Activated CD4-positive, alpha-beta memory T cell treated with anti-CD3 and anti-CD28 coated beads for 36 hours (primary cell): ENCODE results near the gene LY6G6D. TPM values are rescaled to one million over a fixed set of nuclear protein-coding genes. Genes with fewer than 3 reads are reported as not detected.
A peak's percentile ranks its signal among the peaks of the same experiment; 100 is the strongest.

Experiments used
- CTCF ChIA-PET: fragments of 350-600 bp; sonication (Branson Sonifier 250); formaldehyde crosslinking; loops from one replicate; lab custom pipeline; 2021; ENCODE audit warnings: antibody characterized with exemption, inconsistent platforms; lab: Charles Lee
- POLR2A ChIA-PET: fragments of 350-600 bp; sonication (Branson Sonifier 250); formaldehyde crosslinking; loops from one replicate; lab custom pipeline; 2021; ENCODE audit warnings: antibody characterized with exemption; lab: Charles Lee
- DNase-seq: peaks from one replicate; pipeline ENCODE4 v3.0.0-alpha.2; 2020
- H3K27ac Mint-ChIP-seq: one replicate; pipeline ENCODE4 v1.8.0; 2021; ENCODE audit warnings: mixed read lengths
- H3K27me3 Mint-ChIP-seq: one replicate; pipeline ENCODE4 v1.8.0; 2021; ENCODE audit warnings: mixed read lengths
- H3K36me3 Mint-ChIP-seq: one replicate; pipeline ENCODE4 v1.8.0; 2021; ENCODE audit warnings: mixed read lengths
- H3K4me1 Mint-ChIP-seq: one replicate; pipeline ENCODE4 v1.8.0; 2021; ENCODE audit warnings: low read depth, mixed read lengths
- H3K4me3 Mint-ChIP-seq: one replicate; pipeline ENCODE4 v1.8.0; 2021; ENCODE audit warnings: mild to moderate bottlenecking, mixed read lengths
- H3K9me3 Mint-ChIP-seq: one replicate; pipeline ENCODE4 v1.8.0; 2021; ENCODE audit warnings: mixed read lengths
- intact Hi-C: fragments of 100-400 bp; cut with micrococcal nuclease; formaldehyde crosslinking; loops from one replicate; pipeline ENCODE4 v1.15.1; 2023
- total RNA-seq, 2 experiments: library from RNA; stranded (reverse); gene quantifications; one replicate each; pipeline ENCODE4 v1.2.3, GENCODE V29; 2021

Gene LY6G6D
- total RNA-seq, 2 experiments from 2014 or later: not detected

GRCh38 chr6:31683591-31683990 lies 31.6 kb upstream of the LY6G6D start:
- no peak for DNase-seq
- H3K9me3 Mint-ChIP-seq: no peaks in the 10 kb centered on the region
- ChIA-PET CTCF (interaction anchor here (1.1 to 2.0 kb wide), 3 partner anchors 9 to 147 kb away, joined by 3 to 7 read pairs (median 4); no protein-coding TSS in a partner anchor), POLR2A (no interaction called here)
- intact Hi-C loops: loop anchor here (5.0 kb wide), 1 partner anchor 269 kb away; no protein-coding TSS in a partner anchor
- no peak overlapping the region for H3K27ac Mint-ChIP-seq
- peaks cover 15% of the 10 kb centered on the region for H3K4me1 Mint-ChIP-seq
- no peak overlapping the region for H3K4me3 Mint-ChIP-seq
- H3K36me3 Mint-ChIP-seq: peaks cover 8% of the 10 kb centered on the region
- no peaks in the 10 kb centered on the region for H3K27me3 Mint-ChIP-seq

- Mint-ChIP-seq H3K27ac (peak overlapping the region; percentile 36), H3K4me3 (no peak overlapping the region), H3K4me1 (peaks cover 9% of the 10 kb centered on the region), H3K9me3 (no peaks in the 10 kb centered on the region), H3K27me3 (no peaks in the 10 kb centered on the region), H3K36me3 (peaks cover 10% of the 10 kb centered on the region)
- ChIA-PET POLR2A (interaction anchor here (0.8 kb wide), 1 partner anchor 54 kb away, joined by 3 read pairs; the partner anchor contains the start of gene MSH5), CTCF (no interaction called here)
- intact Hi-C loops: no loop called here
- DNase-seq: no peak
Measured at GRCh38 chr6:31686483-31686882, 28.7 kb upstream of the LY6G6D start.

DNA sequence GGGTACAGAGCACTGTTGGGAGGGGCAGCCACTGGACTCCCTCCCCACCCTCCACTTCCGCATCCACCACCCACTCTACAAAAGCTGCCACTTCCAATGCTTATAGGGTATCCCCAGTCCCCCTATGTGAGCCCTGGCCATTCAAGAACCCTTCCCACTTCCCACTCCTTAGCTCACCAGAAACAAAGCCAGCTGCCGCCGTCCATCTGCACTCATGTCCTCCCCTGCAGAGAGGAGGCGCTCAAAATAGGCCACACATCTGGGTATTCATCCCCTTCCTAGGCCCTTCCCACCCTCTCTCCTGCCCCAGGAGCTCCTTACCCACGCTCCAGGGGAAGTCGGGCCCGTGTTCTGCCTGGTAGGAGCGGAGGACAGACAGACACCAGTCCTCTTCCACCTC lies 27.8 kb upstream of the LY6G6D start:
- Mint-ChIP-seq H3K4me3 (no peak overlapping the region), H3K27ac (no peak overlapping the region), H3K4me1 (peaks cover 5% of the 10 kb centered on the region), H3K36me3 (peaks cover 10% of the 10 kb centered on the region), H3K9me3 (no peaks in the 10 kb centered on the region), H3K27me3 (no peaks in the 10 kb centered on the region)
- no peak for DNase-seq
- POLR2A ChIA-PET: no interaction called here
- CTCF ChIA-PET: no interaction called here
- intact Hi-C loops: no loop called here

- no peaks in the 10 kb centered on the region for H3K9me3 Mint-ChIP-seq
- no peak for DNase-seq
- peaks cover 14% of the 10 kb centered on the region for H3K36me3 Mint-ChIP-seq
- H3K27ac Mint-ChIP-seq: no peak overlapping the region
- H3K4me3 Mint-ChIP-seq: no peak overlapping the region
- ChIA-PET CTCF (no interaction called here), POLR2A (no interaction called here)
- H3K27me3 Mint-ChIP-seq: no peaks in the 10 kb centered on the region
- peaks cover 5% of the 10 kb centered on the region for H3K4me1 Mint-ChIP-seq
- intact Hi-C loops: no loop called here
Measured at GRCh38 chr6:31687860-31688693, 27.1 kb upstream of the LY6G6D start.

- Mint-ChIP-seq H3K36me3 (peaks cover 20% of the 10 kb centered on the region), H3K27ac (peak overlapping the region; percentile 47), H3K4me1 (peaks cover 5% of the 10 kb centered on the region), H3K9me3 (no peaks in the 10 kb centered on the region), H3K27me3 (no peaks in the 10 kb centered on the region), H3K4me3 (no peak overlapping the region)
- DNase-seq: no peak
- POLR2A ChIA-PET: no interaction called here
- intact Hi-C loops: no loop called here
- CTCF ChIA-PET: interaction anchor here (0.5 to 1.6 kb wide), 9 partner anchors 8 to 143 kb away, joined by 3 to 5 read pairs (median 3); partner anchors contain the start of genes ATP6V1G2, GPANK1, LY6G5C and LY6G6D
Measured at GRCh38 chr6:31689249-31690110, 25.7 kb upstream of the LY6G6D start.

DNA sequence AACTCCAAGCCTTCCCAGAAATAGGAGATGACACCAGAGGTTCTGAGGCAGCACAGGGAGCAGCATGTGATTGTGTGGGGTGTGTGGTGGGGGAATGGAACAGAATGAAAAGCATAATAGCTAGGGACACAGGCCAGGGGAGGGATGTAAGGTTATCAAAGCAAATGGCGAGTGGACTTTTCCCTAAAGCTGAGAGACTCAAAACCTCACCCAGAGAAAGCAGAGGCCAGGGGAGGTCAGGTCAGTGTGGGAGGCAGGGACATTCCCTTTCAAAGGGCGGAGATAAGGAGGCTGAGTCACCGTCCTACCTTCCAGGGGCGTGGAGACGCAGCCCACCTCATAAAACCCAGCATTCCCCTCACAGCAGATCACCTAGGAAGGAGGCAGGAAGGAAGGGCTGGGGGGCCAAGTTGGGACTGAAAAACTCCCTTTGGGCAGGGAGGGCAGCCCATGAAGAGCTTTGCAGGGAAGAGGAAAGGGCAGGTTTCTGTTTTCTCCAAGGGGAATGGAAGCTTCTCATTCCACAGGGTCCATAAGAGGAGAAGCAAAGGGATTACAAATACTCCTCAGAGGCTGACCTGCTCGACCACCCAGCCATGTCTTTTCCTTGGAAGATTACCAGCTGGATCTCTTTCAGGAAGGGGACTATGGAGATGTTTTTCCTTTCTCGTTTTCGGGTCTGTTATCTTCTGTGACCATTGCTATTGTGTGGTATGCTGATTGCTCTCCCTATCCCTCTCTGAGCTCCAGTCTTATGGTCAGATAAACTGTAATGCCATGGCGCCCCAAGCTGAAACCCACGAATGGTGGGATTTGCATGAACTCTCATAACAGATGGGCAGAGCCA lies 24.7 kb upstream of the LY6G6D start:
- Mint-ChIP-seq H3K4me3 (no peak overlapping the region), H3K27ac (peak overlapping the region; percentile 47), H3K9me3 (no peaks in the 10 kb centered on the region), H3K36me3 (peaks cover 20% of the 10 kb centered on the region), H3K4me1 (peaks cover 5% of the 10 kb centered on the region), H3K27me3 (no peaks in the 10 kb centered on the region)
- no peak for DNase-seq
- intact Hi-C loops: no loop called here
- ChIA-PET POLR2A (interaction anchor here (0.6 kb wide), 1 partner anchor 93 kb away, joined by 3 read pairs; no protein-coding TSS in a partner anchor), CTCF (interaction anchor here (0.5 to 1.7 kb wide), 10 partner anchors 9 to 199 kb away, joined by 3 to 9 read pairs (median 4); partner anchors contain the start of genes ATP6V1G2, GPANK1, LY6G5C and LY6G6D)

DNA sequence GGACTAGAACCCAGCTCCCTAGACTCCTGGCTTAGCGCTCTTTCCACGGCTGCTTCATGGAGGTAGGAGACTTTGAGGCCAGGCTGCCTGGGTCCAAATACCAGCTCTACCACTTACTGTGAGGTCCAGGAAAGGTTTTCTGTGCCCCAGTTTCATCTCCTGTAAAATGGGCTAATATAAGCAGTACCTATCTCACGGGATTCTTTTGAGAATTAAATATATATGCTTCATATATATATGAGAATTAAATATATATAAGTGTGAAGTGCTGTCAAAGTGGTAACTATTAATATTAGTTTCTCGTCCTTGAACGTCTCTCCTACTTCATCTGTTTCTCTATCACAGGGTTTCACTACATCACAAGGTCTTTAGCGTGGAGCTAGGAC lies 24.1 kb upstream of the LY6G6D start:
- ChIA-PET POLR2A (no interaction called here), CTCF (interaction anchor here (0.9 to 1.7 kb wide), 4 partner anchors 24 to 198 kb away, joined by 3 to 9 read pairs (median 4); partner anchors contain the start of gene LY6G6D)
- H3K27ac Mint-ChIP-seq: no peak overlapping the region
- H3K27me3 Mint-ChIP-seq: no peaks in the 10 kb centered on the region
- no peak for DNase-seq
- no peak overlapping the region for H3K4me3 Mint-ChIP-seq
- H3K36me3 Mint-ChIP-seq: peaks cover 19% of the 10 kb centered on the region
- no peaks in the 10 kb centered on the region for H3K9me3 Mint-ChIP-seq
- H3K4me1 Mint-ChIP-seq: peaks cover 5% of the 10 kb centered on the region
- intact Hi-C loops: no loop called here

DNA sequence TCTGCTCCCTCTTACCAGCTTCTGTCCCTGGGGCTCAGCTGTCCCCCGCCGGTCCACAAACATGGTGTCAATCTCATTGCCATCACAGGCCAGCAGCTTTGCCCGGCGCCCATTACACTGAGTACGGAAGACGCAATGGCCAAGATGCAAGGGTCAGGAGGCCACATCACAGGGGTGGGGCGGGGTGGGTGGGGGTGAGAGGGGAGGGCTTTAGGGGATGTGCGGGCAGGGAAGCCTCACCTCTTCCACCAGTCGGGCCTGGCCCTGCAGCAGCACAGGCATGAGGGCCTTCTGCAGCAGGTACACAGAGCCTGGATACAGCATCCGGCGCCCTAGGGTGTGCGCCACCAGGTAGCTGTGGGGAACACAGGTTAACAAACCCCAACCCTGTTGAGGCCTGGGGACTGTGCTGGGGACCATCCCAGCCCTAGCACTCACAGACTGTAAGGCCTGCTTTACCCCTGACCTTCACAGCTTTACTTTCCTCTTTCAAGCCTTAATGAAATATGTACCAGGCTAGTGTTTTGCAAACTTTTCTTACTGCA lies 23.5 kb upstream of the LY6G6D start:
- ChIA-PET POLR2A (no interaction called here), CTCF (interaction anchor here (0.6 to 2.6 kb wide), 5 partner anchors 23 to 197 kb away, joined by 3 to 11 read pairs (median 4); partner anchors contain the start of gene LY6G6D)
- H3K4me1 Mint-ChIP-seq: peaks cover 5% of the 10 kb centered on the region
- no peak for DNase-seq
- intact Hi-C loops: no loop called here
- no peak overlapping the region for H3K4me3 Mint-ChIP-seq
- peaks cover 18% of the 10 kb centered on the region for H3K36me3 Mint-ChIP-seq
- H3K9me3 Mint-ChIP-seq: no peaks in the 10 kb centered on the region
- H3K27me3 Mint-ChIP-seq: no peaks in the 10 kb centered on the region
- no peak overlapping the region for H3K27ac Mint-ChIP-seq

GRCh38 chr6:31692353-31692752 lies 22.8 kb upstream of the LY6G6D start:
- Mint-ChIP-seq H3K27me3 (no peaks in the 10 kb centered on the region), H3K4me3 (no peak overlapping the region), H3K4me1 (peaks cover 7% of the 10 kb centered on the region), H3K9me3 (no peaks in the 10 kb centered on the region), H3K36me3 (peaks cover 18% of the 10 kb centered on the region), H3K27ac (no peak overlapping the region)
- intact Hi-C loops: no loop called here
- CTCF ChIA-PET: interaction anchor here (0.6 to 2.6 kb wide), 3 partner anchors 8 to 77 kb away, joined by 3 to 11 read pairs (median 4); no protein-coding TSS in a partner anchor
- DNase-seq: no peak
- POLR2A ChIA-PET: no interaction called here

DNA sequence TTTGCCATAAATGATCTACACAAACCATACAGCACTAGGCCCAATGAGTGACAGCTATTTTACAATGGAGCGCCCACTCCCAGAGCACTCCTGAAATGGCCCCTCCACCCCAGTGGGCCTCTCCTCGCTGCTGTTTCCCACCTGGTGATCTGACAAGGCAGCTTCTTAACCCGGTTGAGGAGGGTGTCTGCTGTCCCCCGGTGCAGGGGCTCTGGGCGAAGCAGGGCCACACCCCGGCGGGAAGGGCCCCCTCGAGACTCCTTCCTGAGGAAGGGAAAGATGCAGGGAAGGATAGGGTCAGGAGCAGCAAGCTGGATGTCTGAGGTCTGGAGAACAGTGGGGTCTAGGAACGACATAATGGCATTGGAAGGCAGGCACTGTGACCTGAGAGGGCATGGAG lies 22.3 kb upstream of the LY6G6D start:
- no peak for DNase-seq
- H3K36me3 Mint-ChIP-seq: peaks cover 19% of the 10 kb centered on the region
- no peaks in the 10 kb centered on the region for H3K9me3 Mint-ChIP-seq
- H3K27ac Mint-ChIP-seq: no peak overlapping the region
- H3K4me3 Mint-ChIP-seq: no peak overlapping the region
- CTCF ChIA-PET: interaction anchor here (0.7 to 2.6 kb wide), 2 partner anchors 9 to 77 kb away, joined by 3 to 11 read pairs; no protein-coding TSS in a partner anchor
- no peaks in the 10 kb centered on the region for H3K27me3 Mint-ChIP-seq
- POLR2A ChIA-PET: no interaction called here
- H3K4me1 Mint-ChIP-seq: peaks cover 12% of the 10 kb centered on the region
- intact Hi-C loops: no loop called here

DNA sequence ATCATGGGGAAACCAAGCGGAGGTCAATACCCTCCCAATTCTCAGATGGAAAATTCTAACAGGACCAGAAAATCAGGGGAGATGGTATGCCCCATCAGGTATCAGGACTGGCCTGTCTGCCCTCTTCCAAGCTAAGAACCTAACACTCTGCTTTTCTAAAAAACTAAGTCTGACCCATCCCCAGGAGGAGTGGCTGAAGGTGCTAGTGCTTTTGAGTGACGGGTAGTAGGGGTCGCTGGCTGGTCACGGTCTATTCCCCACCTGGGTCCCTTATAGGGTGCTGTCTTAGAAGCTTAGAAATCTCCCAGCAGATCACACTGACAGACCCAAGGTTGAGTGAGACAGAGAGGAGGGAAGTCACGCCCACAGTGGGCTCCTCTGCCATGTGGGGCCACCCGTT lies 21.6 kb upstream of the LY6G6D start:
- peaks cover 19% of the 10 kb centered on the region for H3K36me3 Mint-ChIP-seq
- intact Hi-C loops: no loop called here
- CTCF ChIA-PET: interaction anchor here (2.6 kb wide), 1 partner anchor 76 kb away, joined by 11 read pairs; no protein-coding TSS in a partner anchor
- H3K9me3 Mint-ChIP-seq: no peaks in the 10 kb centered on the region
- POLR2A ChIA-PET: interaction anchor here (1.5 kb wide), 1 partner anchor 9 kb away, joined by 8 read pairs; no protein-coding TSS in a partner anchor
- peaks cover 15% of the 10 kb centered on the region for H3K4me1 Mint-ChIP-seq
- no peaks in the 10 kb centered on the region for H3K27me3 Mint-ChIP-seq
- H3K4me3 Mint-ChIP-seq: no peak overlapping the region
- no peak for DNase-seq
- no peak overlapping the region for H3K27ac Mint-ChIP-seq
